Endothelial cell (in vitro differentiated cells): ENCODE measurements around the gene CERT1. TPM values are rescaled to one million over a fixed set of nuclear protein-coding genes. Genes with fewer than 3 reads are reported as not detected.
A peak's percentile ranks its signal among the peaks of the same experiment; 100 is the strongest.

Experiments used
- DNase-seq: peaks from one replicate; pipeline ENCODE4 v3.0.0; 2021; ENCODE audit warnings: low spot score
- H3K27ac Mint-ChIP-seq: one replicate; pipeline ENCODE4 v1.8.0; 2021; ENCODE audit warnings: mixed read lengths, inconsistent platforms; ENCODE audit not compliant: unreplicated experiment
- H3K27me3 Mint-ChIP-seq: one replicate; pipeline ENCODE4 v1.8.0; 2021; ENCODE audit warnings: mild to moderate bottlenecking, moderate library complexity, mixed read lengths, inconsistent platforms; ENCODE audit not compliant: unreplicated experiment
- H3K36me3 Mint-ChIP-seq: one replicate; pipeline ENCODE4 v1.8.0; 2021; ENCODE audit warnings: mild to moderate bottlenecking, low read depth, mixed read lengths, inconsistent platforms; ENCODE audit not compliant: unreplicated experiment
- H3K4me1 Mint-ChIP-seq: one replicate; pipeline ENCODE4 v1.8.0; 2021; ENCODE audit warnings: mild to moderate bottlenecking, mixed read lengths, inconsistent platforms; ENCODE audit not compliant: unreplicated experiment
- H3K4me3 Mint-ChIP-seq: one replicate; pipeline ENCODE4 v1.8.0; 2021; ENCODE audit warnings: mild to moderate bottlenecking, mixed read lengths, inconsistent platforms; ENCODE audit not compliant: unreplicated experiment
- H3K9me3 Mint-ChIP-seq: one replicate; pipeline ENCODE4 v1.8.0; 2021; ENCODE audit warnings: mixed read lengths, inconsistent platforms; ENCODE audit not compliant: unreplicated experiment
- total RNA-seq: library from RNA; stranded (reverse); fragmentation: NEBNext Ultra II Directional; extraction: Animal tissue kit (Norgen Biotek cat#: 25700); gene quantifications from one replicate; pipeline ENCODE4 v1.2.1, GENCODE V29; 2021; ENCODE audit not compliant: unreplicated experiment
- TF ChIP-seq, protein P1 (sequence below): fragments of 200-600 bp; sonication (generic); IDR thresholded peaks from one replicate; pipeline ENCODE4 v1.5.0; 2021; ENCODE audit warnings: antibody characterized with exemption; ENCODE audit not compliant: unreplicated experiment

The CERT1 gene
- total RNA-seq, 1 donor from 2014 or later = 46.8 TPM

DNA sequence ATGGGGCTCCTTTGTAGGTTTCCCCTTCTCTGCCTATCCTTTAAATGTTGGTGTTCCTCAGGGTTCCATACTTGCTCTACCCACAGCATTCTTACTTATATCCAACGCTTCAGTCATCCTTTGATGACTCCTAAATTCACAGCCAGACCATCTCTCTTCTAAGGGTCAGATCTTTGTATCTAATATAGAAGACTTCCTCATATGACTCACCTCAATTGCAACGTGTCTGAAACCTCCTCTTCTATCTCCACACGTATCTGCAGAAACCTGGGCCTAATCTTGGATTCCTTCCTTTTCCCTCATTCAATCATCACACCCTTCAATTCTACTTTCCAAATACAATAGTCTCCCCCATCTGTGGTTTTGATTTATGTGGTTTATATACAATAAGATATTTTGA is 106.1 kb downstream of the CERT1 start:
- Mint-ChIP-seq H3K4me3 (no peak overlapping the region), H3K4me1 (no peaks in the 10 kb centered on the region), H3K27me3 (no peaks in the 10 kb centered on the region), H3K36me3 (peaks cover 3% of the 10 kb centered on the region), H3K27ac (no peak overlapping the region), H3K9me3 (no peaks in the 10 kb centered on the region)
- no peak for DNase-seq
- TF ChIP-seq, protein P1, sequence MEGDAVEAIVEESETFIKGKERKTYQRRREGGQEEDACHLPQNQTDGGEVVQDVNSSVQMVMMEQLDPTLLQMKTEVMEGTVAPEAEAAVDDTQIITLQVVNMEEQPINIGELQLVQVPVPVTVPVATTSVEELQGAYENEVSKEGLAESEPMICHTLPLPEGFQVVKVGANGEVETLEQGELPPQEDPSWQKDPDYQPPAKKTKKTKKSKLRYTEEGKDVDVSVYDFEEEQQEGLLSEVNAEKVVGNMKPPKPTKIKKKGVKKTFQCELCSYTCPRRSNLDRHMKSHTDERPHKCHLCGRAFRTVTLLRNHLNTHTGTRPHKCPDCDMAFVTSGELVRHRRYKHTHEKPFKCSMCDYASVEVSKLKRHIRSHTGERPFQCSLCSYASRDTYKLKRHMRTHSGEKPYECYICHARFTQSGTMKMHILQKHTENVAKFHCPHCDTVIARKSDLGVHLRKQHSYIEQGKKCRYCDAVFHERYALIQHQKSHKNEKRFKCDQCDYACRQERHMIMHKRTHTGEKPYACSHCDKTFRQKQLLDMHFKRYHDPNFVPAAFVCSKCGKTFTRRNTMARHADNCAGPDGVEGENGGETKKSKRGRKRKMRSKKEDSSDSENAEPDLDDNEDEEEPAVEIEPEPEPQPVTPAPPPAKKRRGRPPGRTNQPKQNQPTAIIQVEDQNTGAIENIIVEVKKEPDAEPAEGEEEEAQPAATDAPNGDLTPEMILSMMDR = no peak

DNA sequence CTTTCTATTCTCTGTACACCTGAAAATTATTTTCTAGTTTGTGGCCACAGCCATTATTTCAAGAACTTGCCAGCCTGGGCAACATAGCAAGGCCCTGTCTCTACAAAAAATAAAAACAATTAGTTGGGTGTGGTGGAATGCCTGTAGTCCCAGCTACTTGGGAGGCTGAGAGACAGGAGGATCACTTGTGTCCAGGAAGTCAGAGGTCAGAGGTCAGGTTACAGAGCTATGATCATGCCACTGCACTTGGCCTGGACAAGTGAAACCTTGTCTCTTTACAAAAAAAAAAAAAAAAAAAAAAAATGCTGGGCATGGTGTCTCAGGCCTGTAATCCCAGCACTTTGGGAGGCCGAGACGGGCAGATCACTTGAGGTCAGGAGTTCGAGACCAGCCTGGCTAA is 116.2 kb downstream of the CERT1 start:
- no peaks in the 10 kb centered on the region for H3K9me3 Mint-ChIP-seq
- H3K27ac Mint-ChIP-seq = no peak overlapping the region
- H3K4me3 Mint-ChIP-seq = no peak overlapping the region
- no peaks in the 10 kb centered on the region for H3K4me1 Mint-ChIP-seq
- no peaks in the 10 kb centered on the region for H3K27me3 Mint-ChIP-seq
- peaks cover 3% of the 10 kb centered on the region for H3K36me3 Mint-ChIP-seq
- no peak for DNase-seq
- TF ChIP-seq, protein P1 = no peak

DNA sequence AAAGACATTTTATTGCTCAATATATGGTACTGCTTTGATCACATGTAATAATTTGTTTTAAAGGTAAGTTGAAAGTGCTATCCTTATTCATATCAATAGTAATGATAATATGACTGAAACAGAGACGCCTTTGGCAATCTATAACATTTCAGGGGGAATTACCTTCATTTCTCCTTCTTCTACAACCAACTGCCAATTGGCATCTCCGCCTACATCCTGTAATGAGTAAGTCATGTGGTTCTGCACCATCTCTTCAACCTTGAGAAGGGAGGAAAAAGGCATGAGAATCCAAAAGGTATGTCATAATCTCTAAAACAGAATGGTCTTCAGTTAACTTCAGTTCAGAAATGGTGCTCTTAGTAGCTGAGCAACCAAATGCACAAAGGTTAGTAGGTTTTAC is 122.0 kb downstream of the CERT1 start:
- DNase-seq = no peak
- TF ChIP-seq, protein P1 = no peak
- H3K27me3 Mint-ChIP-seq = no peaks in the 10 kb centered on the region
- H3K36me3 Mint-ChIP-seq = peaks cover 8% of the 10 kb centered on the region
- no peaks in the 10 kb centered on the region for H3K9me3 Mint-ChIP-seq
- no peak overlapping the region for H3K4me3 Mint-ChIP-seq
- H3K27ac Mint-ChIP-seq = peak overlapping the region; percentile 19
- H3K4me1 Mint-ChIP-seq = no peaks in the 10 kb centered on the region

DNA sequence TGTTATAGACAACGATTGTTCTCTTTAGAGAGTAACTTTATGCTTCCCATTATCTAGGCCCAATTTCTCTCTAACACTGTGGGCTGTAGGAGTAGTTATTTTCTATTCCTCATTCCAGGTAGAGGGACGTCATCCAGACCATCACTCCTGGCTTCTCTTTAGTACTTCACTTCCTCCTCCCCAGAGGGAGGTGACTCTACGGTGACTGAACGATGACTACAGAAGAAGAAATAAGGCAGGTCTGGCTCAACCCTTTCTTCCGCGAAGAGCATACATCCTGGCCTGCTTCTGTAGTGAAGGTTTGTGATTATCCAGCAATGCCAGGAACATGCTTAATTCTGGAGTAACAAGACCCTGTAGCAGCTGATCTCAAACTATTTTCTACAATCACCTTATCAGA is 123.6 kb downstream of the CERT1 start:
- TF ChIP-seq, protein P1 = no peak
- Mint-ChIP-seq H3K36me3 (peaks cover 8% of the 10 kb centered on the region), H3K9me3 (no peaks in the 10 kb centered on the region), H3K27me3 (no peaks in the 10 kb centered on the region), H3K27ac (no peak overlapping the region), H3K4me1 (no peaks in the 10 kb centered on the region), H3K4me3 (peak overlapping the region; percentile 56)
- DNase-seq = no peak

DNA sequence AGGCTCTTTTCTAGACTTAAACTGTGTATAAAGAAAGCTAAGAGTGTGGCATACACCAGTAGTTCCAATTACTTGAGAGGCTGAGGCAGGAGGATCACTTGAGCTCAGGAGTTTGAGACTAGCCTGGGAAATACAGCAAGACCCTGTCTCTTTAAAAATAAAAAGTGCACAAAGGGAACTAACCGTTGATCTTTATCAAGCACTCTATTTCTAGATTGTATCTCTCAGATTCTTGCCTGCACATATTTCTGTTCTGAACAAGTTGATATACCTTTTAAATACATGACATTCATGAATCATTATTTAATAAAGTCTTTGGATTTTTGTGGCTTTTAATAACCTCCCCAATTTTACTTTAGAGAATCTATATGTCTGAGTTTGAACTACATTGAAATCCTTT is 127.2 kb downstream of the CERT1 start:
- no peaks in the 10 kb centered on the region for H3K4me1 Mint-ChIP-seq
- H3K9me3 Mint-ChIP-seq = no peaks in the 10 kb centered on the region
- no peak for DNase-seq
- H3K4me3 Mint-ChIP-seq = no peak overlapping the region
- TF ChIP-seq, protein P1 = no peak
- no peak overlapping the region for H3K27ac Mint-ChIP-seq
- H3K36me3 Mint-ChIP-seq = peaks cover 5% of the 10 kb centered on the region
- no peaks in the 10 kb centered on the region for H3K27me3 Mint-ChIP-seq
